Measurements from ENCODE around the gene SHC3. TPM values are rescaled to one million over a fixed set of nuclear protein-coding genes. Genes with fewer than 3 reads are reported as not detected.

The SHC3 gene
- polyA plus RNA-seq, 1 donor from 2014 or later = 22.9 TPM

- no peaks in the 10 kb centered on the region for H3K27me3 ChIP-seq (ENCODE audit: insufficient read depth, low read depth, low read length)
- TF ChIP-seq POLR2AphosphoS5 (IDR thresholded peaks at IDR 0.05) (no peak), TAF1 (IDR thresholded peaks at IDR 0.05; ENCODE audit: low read depth) (no peak), RAD21 (conservative IDR thresholded peaks at IDR 0.05) (peak; percentile 63), EP300 (conservative IDR thresholded peaks at IDR 0.05; ENCODE audit: poor library complexity, severe bottlenecking) (no peak), MXI1 (conservative IDR thresholded peaks at IDR 0.05; ENCODE audit: poor library complexity, severe bottlenecking) (no peak), REST (IDR thresholded peaks at IDR 0.05; ENCODE audit: borderline replicate concordance) (no peak), SMC3 (conservative IDR thresholded peaks at IDR 0.05; ENCODE audit: poor library complexity) (peak; percentile 52), EZH2 (IDR thresholded peaks at IDR 0.05; ENCODE audit: borderline replicate concordance, insufficient read depth, low read length, poor library complexity, severe bottlenecking) (no peak)
- TF ChIP-seq, protein P1, sequence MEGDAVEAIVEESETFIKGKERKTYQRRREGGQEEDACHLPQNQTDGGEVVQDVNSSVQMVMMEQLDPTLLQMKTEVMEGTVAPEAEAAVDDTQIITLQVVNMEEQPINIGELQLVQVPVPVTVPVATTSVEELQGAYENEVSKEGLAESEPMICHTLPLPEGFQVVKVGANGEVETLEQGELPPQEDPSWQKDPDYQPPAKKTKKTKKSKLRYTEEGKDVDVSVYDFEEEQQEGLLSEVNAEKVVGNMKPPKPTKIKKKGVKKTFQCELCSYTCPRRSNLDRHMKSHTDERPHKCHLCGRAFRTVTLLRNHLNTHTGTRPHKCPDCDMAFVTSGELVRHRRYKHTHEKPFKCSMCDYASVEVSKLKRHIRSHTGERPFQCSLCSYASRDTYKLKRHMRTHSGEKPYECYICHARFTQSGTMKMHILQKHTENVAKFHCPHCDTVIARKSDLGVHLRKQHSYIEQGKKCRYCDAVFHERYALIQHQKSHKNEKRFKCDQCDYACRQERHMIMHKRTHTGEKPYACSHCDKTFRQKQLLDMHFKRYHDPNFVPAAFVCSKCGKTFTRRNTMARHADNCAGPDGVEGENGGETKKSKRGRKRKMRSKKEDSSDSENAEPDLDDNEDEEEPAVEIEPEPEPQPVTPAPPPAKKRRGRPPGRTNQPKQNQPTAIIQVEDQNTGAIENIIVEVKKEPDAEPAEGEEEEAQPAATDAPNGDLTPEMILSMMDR (IDR thresholded peaks at IDR 0.05; ENCODE audit: poor library complexity, severe bottlenecking) = peak; percentile 49
- no peaks in the 10 kb centered on the region for H3K9me2 ChIP-seq (ENCODE audit: insufficient read depth, low read length)
- no peak overlapping the region for H3K4me2 ChIP-seq (ENCODE audit: low read length)
- H4K20me1 ChIP-seq (ENCODE audit: insufficient read depth) = no peaks in the 10 kb centered on the region
- H3F3A ChIP-seq (ENCODE audit: insufficient read depth, low read length, poor library complexity, severe bottlenecking) = no peaks in the 10 kb centered on the region
- no peak overlapping the region for H2AFZ ChIP-seq (ENCODE audit: low read depth, low read length)
- no peak overlapping the region for H3K4me3 ChIP-seq (ENCODE audit: low read length)
- no peak overlapping the region for H3K9ac ChIP-seq (ENCODE audit: low read length)
- H3K79me2 ChIP-seq (replicated peaks; ENCODE audit: insufficient read depth, low read length) = peaks cover 48% of the 10 kb centered on the region
- no peaks in the 10 kb centered on the region for H3K9me3 ChIP-seq (ENCODE audit: low read length)
- no peak overlapping the region for H3K27ac ChIP-seq (ENCODE audit: low read length)
- H3K36me3 ChIP-seq (ENCODE audit: insufficient read depth, low read length) = no peaks in the 10 kb centered on the region
Observed at GRCh38 chr9:89171693-89172092, 6.9 kb downstream of the SHC3 start.

GRCh38 chr9:89171231-89171630, 7.4 kb downstream of the SHC3 start:
- Histone ChIP-seq H3K79me2 (replicated peaks; ENCODE audit: insufficient read depth, low read length) (peaks cover 44% of the 10 kb centered on the region), H3F3A (ENCODE audit: insufficient read depth, low read length, poor library complexity, severe bottlenecking) (no peaks in the 10 kb centered on the region), H2AFZ (ENCODE audit: low read depth, low read length) (no peak overlapping the region), H3K4me2 (ENCODE audit: low read length) (no peak overlapping the region), H4K20me1 (ENCODE audit: insufficient read depth) (no peaks in the 10 kb centered on the region), H3K9me3 (ENCODE audit: low read length) (no peaks in the 10 kb centered on the region), H3K4me3 (ENCODE audit: low read length) (no peak overlapping the region), H3K9ac (ENCODE audit: low read length) (no peak overlapping the region), H3K27me3 (ENCODE audit: insufficient read depth, low read depth, low read length) (no peaks in the 10 kb centered on the region), H3K9me2 (ENCODE audit: insufficient read depth, low read length) (no peaks in the 10 kb centered on the region), H3K36me3 (ENCODE audit: insufficient read depth, low read length) (no peaks in the 10 kb centered on the region), H3K27ac (ENCODE audit: low read length) (no peak overlapping the region)
- TF ChIP-seq REST (IDR thresholded peaks at IDR 0.05; ENCODE audit: borderline replicate concordance) = no peak
- TF ChIP-seq EP300 (conservative IDR thresholded peaks at IDR 0.05; ENCODE audit: poor library complexity, severe bottlenecking) = no peak
- TF ChIP-seq SMC3 (conservative IDR thresholded peaks at IDR 0.05; ENCODE audit: poor library complexity) = no peak
- TF ChIP-seq TAF1 (IDR thresholded peaks at IDR 0.05; ENCODE audit: low read depth) = no peak
- TF ChIP-seq, protein P1 (IDR thresholded peaks at IDR 0.05; ENCODE audit: poor library complexity, severe bottlenecking) = no peak
- no peak for TF ChIP-seq EZH2 (IDR thresholded peaks at IDR 0.05; ENCODE audit: borderline replicate concordance, insufficient read depth, low read length, poor library complexity, severe bottlenecking)
- no peak for TF ChIP-seq RAD21 (conservative IDR thresholded peaks at IDR 0.05)
- no peak for TF ChIP-seq POLR2AphosphoS5 (IDR thresholded peaks at IDR 0.05)
- no peak for TF ChIP-seq MXI1 (conservative IDR thresholded peaks at IDR 0.05; ENCODE audit: poor library complexity, severe bottlenecking)

Measured in neural cell (in vitro differentiated cells).